ENCODE results near the gene ZFPM1.

DNA sequence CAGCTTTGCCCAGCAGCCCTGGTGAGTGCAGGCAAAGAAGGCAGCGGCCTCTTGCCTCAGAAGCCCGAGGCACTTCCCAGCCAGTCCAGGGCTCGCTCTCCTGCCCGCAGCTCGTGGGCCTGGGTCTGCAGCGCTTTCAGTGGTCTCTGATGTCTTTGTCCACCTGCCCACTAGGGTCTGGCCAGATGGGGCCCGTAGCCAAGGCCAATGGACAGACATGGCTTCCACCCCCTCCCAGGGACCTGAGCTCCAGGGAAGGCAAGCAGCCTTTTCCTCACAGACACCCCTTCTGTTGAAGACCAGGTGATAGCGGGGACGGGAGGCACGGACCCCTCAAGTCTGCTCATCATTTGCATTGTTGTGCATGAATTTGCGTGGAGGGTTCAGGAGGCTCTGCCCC, 83.4 kb downstream of the ZFPM1 start:
- TF ChIP-seq POLR2A (IDR thresholded peaks at IDR 0.05; ENCODE audit: control extremely low read depth in 1 of 2, low read depth in 2 of 2, low read length in 2 of 2) (no peak), POLR2AphosphoS5 (IDR thresholded peaks at IDR 0.05; ENCODE audit: low read depth, low read length) (no peak), EZH2 (IDR thresholded peaks at IDR 0.05; ENCODE audit: low read depth, low read length, severe bottlenecking) (no peak), BCL11A (IDR thresholded peaks at IDR 0.05; ENCODE audit: low read depth in 2 of 2, low read length in 2 of 2) (no peak)
- TF ChIP-seq, protein P1, sequence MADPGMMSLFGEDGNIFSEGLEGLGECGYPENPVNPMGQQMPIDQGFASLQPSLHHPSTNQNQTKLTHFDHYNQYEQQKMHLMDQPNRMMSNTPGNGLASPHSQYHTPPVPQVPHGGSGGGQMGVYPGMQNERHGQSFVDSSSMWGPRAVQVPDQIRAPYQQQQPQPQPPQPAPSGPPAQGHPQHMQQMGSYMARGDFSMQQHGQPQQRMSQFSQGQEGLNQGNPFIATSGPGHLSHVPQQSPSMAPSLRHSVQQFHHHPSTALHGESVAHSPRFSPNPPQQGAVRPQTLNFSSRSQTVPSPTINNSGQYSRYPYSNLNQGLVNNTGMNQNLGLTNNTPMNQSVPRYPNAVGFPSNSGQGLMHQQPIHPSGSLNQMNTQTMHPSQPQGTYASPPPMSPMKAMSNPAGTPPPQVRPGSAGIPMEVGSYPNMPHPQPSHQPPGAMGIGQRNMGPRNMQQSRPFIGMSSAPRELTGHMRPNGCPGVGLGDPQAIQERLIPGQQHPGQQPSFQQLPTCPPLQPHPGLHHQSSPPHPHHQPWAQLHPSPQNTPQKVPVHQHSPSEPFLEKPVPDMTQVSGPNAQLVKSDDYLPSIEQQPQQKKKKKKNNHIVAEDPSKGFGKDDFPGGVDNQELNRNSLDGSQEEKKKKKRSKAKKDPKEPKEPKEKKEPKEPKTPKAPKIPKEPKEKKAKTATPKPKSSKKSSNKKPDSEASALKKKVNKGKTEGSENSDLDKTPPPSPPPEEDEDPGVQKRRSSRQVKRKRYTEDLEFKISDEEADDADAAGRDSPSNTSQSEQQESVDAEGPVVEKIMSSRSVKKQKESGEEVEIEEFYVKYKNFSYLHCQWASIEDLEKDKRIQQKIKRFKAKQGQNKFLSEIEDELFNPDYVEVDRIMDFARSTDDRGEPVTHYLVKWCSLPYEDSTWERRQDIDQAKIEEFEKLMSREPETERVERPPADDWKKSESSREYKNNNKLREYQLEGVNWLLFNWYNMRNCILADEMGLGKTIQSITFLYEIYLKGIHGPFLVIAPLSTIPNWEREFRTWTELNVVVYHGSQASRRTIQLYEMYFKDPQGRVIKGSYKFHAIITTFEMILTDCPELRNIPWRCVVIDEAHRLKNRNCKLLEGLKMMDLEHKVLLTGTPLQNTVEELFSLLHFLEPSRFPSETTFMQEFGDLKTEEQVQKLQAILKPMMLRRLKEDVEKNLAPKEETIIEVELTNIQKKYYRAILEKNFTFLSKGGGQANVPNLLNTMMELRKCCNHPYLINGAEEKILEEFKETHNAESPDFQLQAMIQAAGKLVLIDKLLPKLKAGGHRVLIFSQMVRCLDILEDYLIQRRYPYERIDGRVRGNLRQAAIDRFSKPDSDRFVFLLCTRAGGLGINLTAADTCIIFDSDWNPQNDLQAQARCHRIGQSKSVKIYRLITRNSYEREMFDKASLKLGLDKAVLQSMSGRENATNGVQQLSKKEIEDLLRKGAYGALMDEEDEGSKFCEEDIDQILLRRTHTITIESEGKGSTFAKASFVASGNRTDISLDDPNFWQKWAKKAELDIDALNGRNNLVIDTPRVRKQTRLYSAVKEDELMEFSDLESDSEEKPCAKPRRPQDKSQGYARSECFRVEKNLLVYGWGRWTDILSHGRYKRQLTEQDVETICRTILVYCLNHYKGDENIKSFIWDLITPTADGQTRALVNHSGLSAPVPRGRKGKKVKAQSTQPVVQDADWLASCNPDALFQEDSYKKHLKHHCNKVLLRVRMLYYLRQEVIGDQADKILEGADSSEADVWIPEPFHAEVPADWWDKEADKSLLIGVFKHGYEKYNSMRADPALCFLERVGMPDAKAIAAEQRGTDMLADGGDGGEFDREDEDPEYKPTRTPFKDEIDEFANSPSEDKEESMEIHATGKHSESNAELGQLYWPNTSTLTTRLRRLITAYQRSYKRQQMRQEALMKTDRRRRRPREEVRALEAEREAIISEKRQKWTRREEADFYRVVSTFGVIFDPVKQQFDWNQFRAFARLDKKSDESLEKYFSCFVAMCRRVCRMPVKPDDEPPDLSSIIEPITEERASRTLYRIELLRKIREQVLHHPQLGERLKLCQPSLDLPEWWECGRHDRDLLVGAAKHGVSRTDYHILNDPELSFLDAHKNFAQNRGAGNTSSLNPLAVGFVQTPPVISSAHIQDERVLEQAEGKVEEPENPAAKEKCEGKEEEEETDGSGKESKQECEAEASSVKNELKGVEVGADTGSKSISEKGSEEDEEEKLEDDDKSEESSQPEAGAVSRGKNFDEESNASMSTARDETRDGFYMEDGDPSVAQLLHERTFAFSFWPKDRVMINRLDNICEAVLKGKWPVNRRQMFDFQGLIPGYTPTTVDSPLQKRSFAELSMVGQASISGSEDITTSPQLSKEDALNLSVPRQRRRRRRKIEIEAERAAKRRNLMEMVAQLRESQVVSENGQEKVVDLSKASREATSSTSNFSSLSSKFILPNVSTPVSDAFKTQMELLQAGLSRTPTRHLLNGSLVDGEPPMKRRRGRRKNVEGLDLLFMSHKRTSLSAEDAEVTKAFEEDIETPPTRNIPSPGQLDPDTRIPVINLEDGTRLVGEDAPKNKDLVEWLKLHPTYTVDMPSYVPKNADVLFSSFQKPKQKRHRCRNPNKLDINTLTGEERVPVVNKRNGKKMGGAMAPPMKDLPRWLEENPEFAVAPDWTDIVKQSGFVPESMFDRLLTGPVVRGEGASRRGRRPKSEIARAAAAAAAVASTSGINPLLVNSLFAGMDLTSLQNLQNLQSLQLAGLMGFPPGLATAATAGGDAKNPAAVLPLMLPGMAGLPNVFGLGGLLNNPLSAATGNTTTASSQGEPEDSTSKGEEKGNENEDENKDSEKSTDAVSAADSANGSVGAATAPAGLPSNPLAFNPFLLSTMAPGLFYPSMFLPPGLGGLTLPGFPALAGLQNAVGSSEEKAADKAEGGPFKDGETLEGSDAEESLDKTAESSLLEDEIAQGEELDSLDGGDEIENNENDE (IDR thresholded peaks at IDR 0.05; ENCODE audit: insufficient replicate concordance, low read length): no peak
- TF ChIP-seq, protein P2, sequence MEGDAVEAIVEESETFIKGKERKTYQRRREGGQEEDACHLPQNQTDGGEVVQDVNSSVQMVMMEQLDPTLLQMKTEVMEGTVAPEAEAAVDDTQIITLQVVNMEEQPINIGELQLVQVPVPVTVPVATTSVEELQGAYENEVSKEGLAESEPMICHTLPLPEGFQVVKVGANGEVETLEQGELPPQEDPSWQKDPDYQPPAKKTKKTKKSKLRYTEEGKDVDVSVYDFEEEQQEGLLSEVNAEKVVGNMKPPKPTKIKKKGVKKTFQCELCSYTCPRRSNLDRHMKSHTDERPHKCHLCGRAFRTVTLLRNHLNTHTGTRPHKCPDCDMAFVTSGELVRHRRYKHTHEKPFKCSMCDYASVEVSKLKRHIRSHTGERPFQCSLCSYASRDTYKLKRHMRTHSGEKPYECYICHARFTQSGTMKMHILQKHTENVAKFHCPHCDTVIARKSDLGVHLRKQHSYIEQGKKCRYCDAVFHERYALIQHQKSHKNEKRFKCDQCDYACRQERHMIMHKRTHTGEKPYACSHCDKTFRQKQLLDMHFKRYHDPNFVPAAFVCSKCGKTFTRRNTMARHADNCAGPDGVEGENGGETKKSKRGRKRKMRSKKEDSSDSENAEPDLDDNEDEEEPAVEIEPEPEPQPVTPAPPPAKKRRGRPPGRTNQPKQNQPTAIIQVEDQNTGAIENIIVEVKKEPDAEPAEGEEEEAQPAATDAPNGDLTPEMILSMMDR (IDR thresholded peaks at IDR 0.05; ENCODE audit: control extremely low read depth in 1 of 3, insufficient read depth in 1 of 3, low read depth in 1 of 3, low read length in 3 of 3): no peak
- TF ChIP-seq, protein P3, sequence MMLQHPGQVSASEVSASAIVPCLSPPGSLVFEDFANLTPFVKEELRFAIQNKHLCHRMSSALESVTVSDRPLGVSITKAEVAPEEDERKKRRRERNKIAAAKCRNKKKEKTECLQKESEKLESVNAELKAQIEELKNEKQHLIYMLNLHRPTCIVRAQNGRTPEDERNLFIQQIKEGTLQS (IDR thresholded peaks at IDR 0.05; ENCODE audit: insufficient read depth, low read depth, low read length): no peak
- TF ChIP-seq, protein P4, sequence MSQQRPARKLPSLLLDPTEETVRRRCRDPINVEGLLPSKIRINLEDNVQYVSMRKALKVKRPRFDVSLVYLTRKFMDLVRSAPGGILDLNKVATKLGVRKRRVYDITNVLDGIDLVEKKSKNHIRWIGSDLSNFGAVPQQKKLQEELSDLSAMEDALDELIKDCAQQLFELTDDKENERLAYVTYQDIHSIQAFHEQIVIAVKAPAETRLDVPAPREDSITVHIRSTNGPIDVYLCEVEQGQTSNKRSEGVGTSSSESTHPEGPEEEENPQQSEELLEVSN (IDR thresholded peaks at IDR 0.05): no peak
